ENCODE data around the gene FAM107B. TPM values are rescaled to one million over a fixed set of nuclear protein-coding genes. Genes with fewer than 3 reads are reported as not detected.

The FAM107B gene
- total and polyA plus RNA-seq, 2 of the 8 experiments (the other 6 are each of a cell fraction or from before 2014, with no cell fraction given): 7.5 to 28.1 TPM

DNA sequence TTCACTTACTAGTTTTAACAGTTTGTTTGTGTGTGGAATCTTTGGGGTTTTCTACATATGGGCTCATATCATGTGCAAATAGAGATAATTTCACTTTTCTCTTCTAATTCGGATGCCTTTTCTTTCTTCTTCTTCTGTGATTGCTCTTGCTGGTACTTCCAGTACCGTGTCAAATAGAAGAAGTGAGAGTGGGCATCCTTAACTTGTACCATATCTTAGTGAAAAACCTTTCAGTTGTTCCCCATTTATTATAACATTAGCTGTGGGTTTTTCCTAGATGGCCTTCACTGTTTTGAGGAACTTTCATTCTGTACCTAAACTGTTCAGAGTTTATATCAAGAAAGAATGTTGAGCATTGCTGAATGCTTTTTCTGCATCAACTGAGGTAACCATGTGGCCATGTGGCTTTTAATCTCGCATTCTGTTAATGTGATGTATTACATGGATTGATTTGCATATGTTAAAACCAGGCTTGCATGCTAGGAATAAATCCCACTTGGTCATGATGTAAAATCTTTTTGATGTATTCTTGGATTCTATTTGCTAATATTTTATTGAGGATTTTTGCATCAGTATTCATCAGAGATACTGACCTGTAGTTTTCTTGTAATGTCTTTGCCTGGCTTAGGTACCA lies 78.7 kb downstream of the FAM107B start (continued):
- TF ChIP-seq, protein P1, sequence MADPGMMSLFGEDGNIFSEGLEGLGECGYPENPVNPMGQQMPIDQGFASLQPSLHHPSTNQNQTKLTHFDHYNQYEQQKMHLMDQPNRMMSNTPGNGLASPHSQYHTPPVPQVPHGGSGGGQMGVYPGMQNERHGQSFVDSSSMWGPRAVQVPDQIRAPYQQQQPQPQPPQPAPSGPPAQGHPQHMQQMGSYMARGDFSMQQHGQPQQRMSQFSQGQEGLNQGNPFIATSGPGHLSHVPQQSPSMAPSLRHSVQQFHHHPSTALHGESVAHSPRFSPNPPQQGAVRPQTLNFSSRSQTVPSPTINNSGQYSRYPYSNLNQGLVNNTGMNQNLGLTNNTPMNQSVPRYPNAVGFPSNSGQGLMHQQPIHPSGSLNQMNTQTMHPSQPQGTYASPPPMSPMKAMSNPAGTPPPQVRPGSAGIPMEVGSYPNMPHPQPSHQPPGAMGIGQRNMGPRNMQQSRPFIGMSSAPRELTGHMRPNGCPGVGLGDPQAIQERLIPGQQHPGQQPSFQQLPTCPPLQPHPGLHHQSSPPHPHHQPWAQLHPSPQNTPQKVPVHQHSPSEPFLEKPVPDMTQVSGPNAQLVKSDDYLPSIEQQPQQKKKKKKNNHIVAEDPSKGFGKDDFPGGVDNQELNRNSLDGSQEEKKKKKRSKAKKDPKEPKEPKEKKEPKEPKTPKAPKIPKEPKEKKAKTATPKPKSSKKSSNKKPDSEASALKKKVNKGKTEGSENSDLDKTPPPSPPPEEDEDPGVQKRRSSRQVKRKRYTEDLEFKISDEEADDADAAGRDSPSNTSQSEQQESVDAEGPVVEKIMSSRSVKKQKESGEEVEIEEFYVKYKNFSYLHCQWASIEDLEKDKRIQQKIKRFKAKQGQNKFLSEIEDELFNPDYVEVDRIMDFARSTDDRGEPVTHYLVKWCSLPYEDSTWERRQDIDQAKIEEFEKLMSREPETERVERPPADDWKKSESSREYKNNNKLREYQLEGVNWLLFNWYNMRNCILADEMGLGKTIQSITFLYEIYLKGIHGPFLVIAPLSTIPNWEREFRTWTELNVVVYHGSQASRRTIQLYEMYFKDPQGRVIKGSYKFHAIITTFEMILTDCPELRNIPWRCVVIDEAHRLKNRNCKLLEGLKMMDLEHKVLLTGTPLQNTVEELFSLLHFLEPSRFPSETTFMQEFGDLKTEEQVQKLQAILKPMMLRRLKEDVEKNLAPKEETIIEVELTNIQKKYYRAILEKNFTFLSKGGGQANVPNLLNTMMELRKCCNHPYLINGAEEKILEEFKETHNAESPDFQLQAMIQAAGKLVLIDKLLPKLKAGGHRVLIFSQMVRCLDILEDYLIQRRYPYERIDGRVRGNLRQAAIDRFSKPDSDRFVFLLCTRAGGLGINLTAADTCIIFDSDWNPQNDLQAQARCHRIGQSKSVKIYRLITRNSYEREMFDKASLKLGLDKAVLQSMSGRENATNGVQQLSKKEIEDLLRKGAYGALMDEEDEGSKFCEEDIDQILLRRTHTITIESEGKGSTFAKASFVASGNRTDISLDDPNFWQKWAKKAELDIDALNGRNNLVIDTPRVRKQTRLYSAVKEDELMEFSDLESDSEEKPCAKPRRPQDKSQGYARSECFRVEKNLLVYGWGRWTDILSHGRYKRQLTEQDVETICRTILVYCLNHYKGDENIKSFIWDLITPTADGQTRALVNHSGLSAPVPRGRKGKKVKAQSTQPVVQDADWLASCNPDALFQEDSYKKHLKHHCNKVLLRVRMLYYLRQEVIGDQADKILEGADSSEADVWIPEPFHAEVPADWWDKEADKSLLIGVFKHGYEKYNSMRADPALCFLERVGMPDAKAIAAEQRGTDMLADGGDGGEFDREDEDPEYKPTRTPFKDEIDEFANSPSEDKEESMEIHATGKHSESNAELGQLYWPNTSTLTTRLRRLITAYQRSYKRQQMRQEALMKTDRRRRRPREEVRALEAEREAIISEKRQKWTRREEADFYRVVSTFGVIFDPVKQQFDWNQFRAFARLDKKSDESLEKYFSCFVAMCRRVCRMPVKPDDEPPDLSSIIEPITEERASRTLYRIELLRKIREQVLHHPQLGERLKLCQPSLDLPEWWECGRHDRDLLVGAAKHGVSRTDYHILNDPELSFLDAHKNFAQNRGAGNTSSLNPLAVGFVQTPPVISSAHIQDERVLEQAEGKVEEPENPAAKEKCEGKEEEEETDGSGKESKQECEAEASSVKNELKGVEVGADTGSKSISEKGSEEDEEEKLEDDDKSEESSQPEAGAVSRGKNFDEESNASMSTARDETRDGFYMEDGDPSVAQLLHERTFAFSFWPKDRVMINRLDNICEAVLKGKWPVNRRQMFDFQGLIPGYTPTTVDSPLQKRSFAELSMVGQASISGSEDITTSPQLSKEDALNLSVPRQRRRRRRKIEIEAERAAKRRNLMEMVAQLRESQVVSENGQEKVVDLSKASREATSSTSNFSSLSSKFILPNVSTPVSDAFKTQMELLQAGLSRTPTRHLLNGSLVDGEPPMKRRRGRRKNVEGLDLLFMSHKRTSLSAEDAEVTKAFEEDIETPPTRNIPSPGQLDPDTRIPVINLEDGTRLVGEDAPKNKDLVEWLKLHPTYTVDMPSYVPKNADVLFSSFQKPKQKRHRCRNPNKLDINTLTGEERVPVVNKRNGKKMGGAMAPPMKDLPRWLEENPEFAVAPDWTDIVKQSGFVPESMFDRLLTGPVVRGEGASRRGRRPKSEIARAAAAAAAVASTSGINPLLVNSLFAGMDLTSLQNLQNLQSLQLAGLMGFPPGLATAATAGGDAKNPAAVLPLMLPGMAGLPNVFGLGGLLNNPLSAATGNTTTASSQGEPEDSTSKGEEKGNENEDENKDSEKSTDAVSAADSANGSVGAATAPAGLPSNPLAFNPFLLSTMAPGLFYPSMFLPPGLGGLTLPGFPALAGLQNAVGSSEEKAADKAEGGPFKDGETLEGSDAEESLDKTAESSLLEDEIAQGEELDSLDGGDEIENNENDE (IDR thresholded peaks at IDR 0.05; ENCODE audit: insufficient replicate concordance, low read length): no peak
- TF ChIP-seq, protein P2, sequence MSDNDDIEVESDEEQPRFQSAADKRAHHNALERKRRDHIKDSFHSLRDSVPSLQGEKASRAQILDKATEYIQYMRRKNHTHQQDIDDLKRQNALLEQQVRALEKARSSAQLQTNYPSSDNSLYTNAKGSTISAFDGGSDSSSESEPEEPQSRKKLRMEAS (IDR thresholded peaks at IDR 0.05): no peak
- no peak for TF ChIP-seq JUND (IDR thresholded peaks at IDR 0.05; ENCODE audit: low read length)
- no peak for TF ChIP-seq KDM4A (IDR thresholded peaks at IDR 0.05; ENCODE audit: low read depth, low read length, severe bottlenecking)
- TF ChIP-seq, protein P3, sequence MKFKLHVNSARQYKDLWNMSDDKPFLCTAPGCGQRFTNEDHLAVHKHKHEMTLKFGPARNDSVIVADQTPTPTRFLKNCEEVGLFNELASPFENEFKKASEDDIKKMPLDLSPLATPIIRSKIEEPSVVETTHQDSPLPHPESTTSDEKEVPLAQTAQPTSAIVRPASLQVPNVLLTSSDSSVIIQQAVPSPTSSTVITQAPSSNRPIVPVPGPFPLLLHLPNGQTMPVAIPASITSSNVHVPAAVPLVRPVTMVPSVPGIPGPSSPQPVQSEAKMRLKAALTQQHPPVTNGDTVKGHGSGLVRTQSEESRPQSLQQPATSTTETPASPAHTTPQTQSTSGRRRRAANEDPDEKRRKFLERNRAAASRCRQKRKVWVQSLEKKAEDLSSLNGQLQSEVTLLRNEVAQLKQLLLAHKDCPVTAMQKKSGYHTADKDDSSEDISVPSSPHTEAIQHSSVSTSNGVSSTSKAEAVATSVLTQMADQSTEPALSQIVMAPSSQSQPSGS (IDR thresholded peaks at IDR 0.05; ENCODE audit: low read length): no peak
- no peak for TF ChIP-seq SIN3A (conservative IDR thresholded peaks at IDR 0.05 in 1 of 2, IDR thresholded peaks at IDR 0.05 in 1 of 2; ENCODE audit: low read depth in 1 of 2, low read length in 2 of 2)
- TF ChIP-seq POU5F1 (IDR thresholded peaks at IDR 0.05; ENCODE audit: low read depth, low read length): no peak
- TF ChIP-seq TCF12 (IDR thresholded peaks at IDR 0.05; ENCODE audit: low read depth, low read length): no peak
- no peak for TF ChIP-seq BRCA1 (IDR thresholded peaks at IDR 0.05; ENCODE audit: low read depth, low read length)

Measured in H1 (cell line).